GM23338 (cell line): Measurements from ENCODE around the gene EIF1B. TPM values are rescaled to one million over a fixed set of nuclear protein-coding genes. Genes with fewer than 3 reads are reported as not detected.

Experiments
- ATAC-seq: fragments of 200-7000 bp; cut with Tn5 transposase; 3 replicates; pipeline ENCODE4 v1.9.1; 2020
- DNase-seq: peaks from one replicate; pipeline ENCODE4 v3.0.0-alpha.2; 2015; ENCODE audit warnings: low spot score
- H2AFZ ChIP-seq: fragments of 200-600 bp; sonication (generic); 2 replicates; pipeline ENCODE4 v1.8.0; 2016; ENCODE audit warnings: antibody characterized with exemption, mild to moderate bottlenecking, moderate library complexity
- H3F3A ChIP-seq: fragments of 200-600 bp; sonication (generic); replicated peaks from 2 replicates; pipeline ENCODE4 v1.8.0; 2017; ENCODE audit warnings: antibody characterized with exemption, mixed run types, low read depth
- H3K27ac ChIP-seq: fragments of 200-600 bp; sonication (generic); 2 replicates; pipeline ENCODE4 v1.6.1; 2016; ENCODE audit warnings: low read depth
- H3K27me3 ChIP-seq: fragments of 200-600 bp; sonication (generic); 2 replicates; pipeline ENCODE4 v1.8.0; 2016; ENCODE audit warnings: mild to moderate bottlenecking, mixed run types, moderate library complexity; ENCODE audit not compliant: insufficient read depth
- H3K36me3 ChIP-seq: fragments of 200-600 bp; sonication (generic); 2 replicates; pipeline ENCODE4 v1.8.0; 2016; ENCODE audit warnings: mild to moderate bottlenecking; ENCODE audit not compliant: insufficient read depth
- H3K4me1 ChIP-seq: fragments of 200-600 bp; sonication (generic); 2 replicates; pipeline ENCODE4 v1.8.0; 2016; ENCODE audit warnings: mild to moderate bottlenecking, moderate library complexity; ENCODE audit not compliant: insufficient read depth
- H3K4me2 ChIP-seq: fragments of 200-600 bp; sonication (generic); 2 replicates; pipeline ENCODE4 v1.7.1; 2017; ENCODE audit warnings: mixed run types
- H3K4me3 ChIP-seq: fragments of 200-600 bp; sonication (generic); 2 replicates; pipeline ENCODE4 v1.6.1; 2016; ENCODE audit warnings: mixed run types
- H3K79me2 ChIP-seq: fragments of 200-600 bp; sonication (generic); replicated peaks from 2 replicates; pipeline ENCODE4 v1.8.0; 2017; ENCODE audit warnings: mild to moderate bottlenecking; ENCODE audit not compliant: insufficient read depth
- H3K9me2 ChIP-seq: fragments of 200-600 bp; sonication (generic); 2 replicates; pipeline ENCODE4 v1.8.0; 2017; ENCODE audit not compliant: insufficient read depth
- H4K20me1 ChIP-seq: fragments of 200-600 bp; sonication (generic); replicated peaks from 2 replicates; pipeline ENCODE4 v1.8.0; 2017; ENCODE audit warnings: mild to moderate bottlenecking; ENCODE audit not compliant: insufficient read depth
- H3K27ac Mint-ChIP-seq: 2 replicates; pipeline ENCODE4 v1.8.0; 2020; ENCODE audit warnings: inconsistent platforms, mild to moderate bottlenecking, moderate library complexity, mixed read lengths
- H3K27me3 Mint-ChIP-seq: 3 replicates; pipeline ENCODE4 v1.8.0; 2022; ENCODE audit warnings: low read depth, mild to moderate bottlenecking, moderate library complexity, mixed read lengths, inconsistent platforms; ENCODE audit not compliant: insufficient read depth, poor library complexity
- H3K36me3 Mint-ChIP-seq: 3 replicates; pipeline ENCODE4 v1.8.0; 2021; ENCODE audit warnings: low read depth, mild to moderate bottlenecking, inconsistent platforms, moderate library complexity, mixed read lengths
- H3K4me1 Mint-ChIP-seq: 3 replicates; pipeline ENCODE4 v1.8.0; 2020; ENCODE audit warnings: mild to moderate bottlenecking, inconsistent platforms, mixed read lengths
- H3K4me3 Mint-ChIP-seq: 3 replicates; pipeline ENCODE4 v1.8.0; 2021; ENCODE audit warnings: moderate library complexity, mild to moderate bottlenecking, inconsistent platforms, mixed read lengths
- H3K9me3 Mint-ChIP-seq: 3 replicates; pipeline ENCODE4 v1.8.0; 2020; ENCODE audit warnings: moderate library complexity, mild to moderate bottlenecking, inconsistent platforms, mixed read lengths
- CREB1 ChIP-seq: fragments of 250-450 bp; sonication (Bioruptor Pico); IDR thresholded peaks from 2 replicates; pipeline ENCODE4 v1.5.0; 2020; ENCODE audit warnings: low read depth, mild to moderate bottlenecking, moderate library complexity
- ETS1 ChIP-seq: IDR thresholded peaks from 2 replicates; pipeline ENCODE4 v1.6.1; 2016; ENCODE audit warnings: antibody characterized with exemption
- EZH2 ChIP-seq: fragments of 200-600 bp; sonication (generic); IDR thresholded peaks from one replicate; pipeline ENCODE4 v1.8.0; 2017; ENCODE audit warnings: antibody characterized with exemption, mild to moderate bottlenecking, low read depth; ENCODE audit not compliant: unreplicated experiment
- EZH2phosphoT487 ChIP-seq: fragments of 200-600 bp; sonication (generic); IDR thresholded peaks from one replicate; pipeline ENCODE4 v1.8.1; 2018; ENCODE audit warnings: antibody characterized with exemption; ENCODE audit not compliant: unreplicated experiment
- JUNB ChIP-seq: IDR thresholded peaks from one replicate; pipeline ENCODE4 v1.6.1; 2016; ENCODE audit warnings: antibody characterized with exemption; ENCODE audit not compliant: unreplicated experiment
- NANOG ChIP-seq: IDR thresholded peaks from 2 replicates; pipeline ENCODE4 v1.6.1; 2016; ENCODE audit warnings: antibody characterized with exemption, borderline replicate concordance
- POLR2AphosphoS5 ChIP-seq: IDR thresholded peaks from 2 replicates; pipeline ENCODE4 v1.6.1; 2016; ENCODE audit warnings: antibody characterized with exemption, low read depth
- STAT1 ChIP-seq: IDR thresholded peaks from one replicate; pipeline ENCODE4 v1.6.1; 2016; ENCODE audit warnings: antibody characterized with exemption; ENCODE audit not compliant: unreplicated experiment
- ZNF114 ChIP-seq: fragments of 250-450 bp; sonication (Bioruptor Pico); IDR thresholded peaks from 2 replicates; pipeline ENCODE4 v1.5.0; 2020; ENCODE audit warnings: mild to moderate bottlenecking, moderate library complexity
- ZNF331 ChIP-seq: fragments of 250-450 bp; sonication (Bioruptor Pico); IDR thresholded peaks from 2 replicates; pipeline ENCODE4 v1.5.0; 2020; ENCODE audit warnings: low read depth, mild to moderate bottlenecking, moderate library complexity
- polyA plus RNA-seq: library from polyadenylated mRNA; unstranded; fragments of >200 nt; fragmentation: Nextera tagmentation; extraction: Ambion mirVana; gene quantifications from 2 replicates; pipeline ENCODE4 v1.2.1, GENCODE V29; 2016
- total RNA-seq: library from RNA; depleted of rRNA; stranded (reverse); fragments of >200 nt; shearing (Covaris generic); gene quantifications from 2 replicates; pipeline ENCODE4 v1.2.3, GENCODE V29; 2014
- TF ChIP-seq, protein P1 (sequence below): fragments of 250-450 bp; sonication (Bioruptor Pico); IDR thresholded peaks from 2 replicates; pipeline ENCODE4 v1.5.0; 2020; ENCODE audit warnings: mild to moderate bottlenecking, moderate library complexity
- TF ChIP-seq, protein P2 (sequence below): IDR thresholded peaks from one replicate; pipeline ENCODE4 v1.6.1; 2018; ENCODE audit warnings: antibody characterized with exemption; ENCODE audit not compliant: unreplicated experiment

The EIF1B gene
- total and polyA plus RNA-seq, 2 experiments from 2014 or later: 24.4 to 229 TPM

GRCh38 chr3:40355410-40355809 lies 45.9 kb downstream of the EIF1B start:
- Histone ChIP-seq H3K36me3 (no peaks in the 10 kb centered on the region), H3K27me3 (no peaks in the 10 kb centered on the region)

DNA sequence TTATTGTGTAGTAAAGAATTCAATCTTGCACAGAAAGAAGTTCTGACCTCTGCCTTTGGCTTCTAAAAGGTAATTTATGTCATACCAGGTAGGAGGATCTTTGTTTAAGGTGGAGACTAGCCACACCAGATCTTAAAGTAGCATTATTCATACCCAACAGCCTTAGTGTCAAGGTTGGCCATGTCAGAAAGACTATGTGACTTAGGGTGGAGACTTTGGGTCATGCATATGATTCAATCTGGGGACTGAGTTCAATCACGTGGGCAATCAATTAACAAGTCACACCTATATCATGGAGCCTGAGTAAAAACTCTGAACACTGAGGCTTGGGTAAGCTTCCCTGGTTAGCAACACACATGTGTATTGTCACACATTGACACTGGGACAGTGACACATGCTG lies 48.9 kb downstream of the EIF1B start:
- H3K4me1 ChIP-seq: no peaks in the 10 kb centered on the region
- no peak overlapping the region for H3K4me3 Mint-ChIP-seq
- ATAC-seq (no peak), DNase-seq (no peak)
- no peaks in the 10 kb centered on the region for H3K79me2 ChIP-seq
- peaks cover 4% of the 10 kb centered on the region; the same call in 1 of the 3 replicates for H3K9me3 Mint-ChIP-seq
- no peaks in the 10 kb centered on the region for H3K27me3 ChIP-seq
- H3K27ac ChIP-seq: no peak overlapping the region
- no peaks in the 10 kb centered on the region for H3K36me3 Mint-ChIP-seq
- no peak overlapping the region for H3K4me2 ChIP-seq
- no peaks in the 10 kb centered on the region for H3K36me3 ChIP-seq
- no peak overlapping the region for H3K4me3 ChIP-seq
- no peaks in the 10 kb centered on the region; the same call in 1 of the 2 replicates for H3K9me2 ChIP-seq
- no peaks in the 10 kb centered on the region for H3F3A ChIP-seq
- no peaks in the 10 kb centered on the region for H3K4me1 Mint-ChIP-seq
- no peaks in the 10 kb centered on the region for H4K20me1 ChIP-seq
- peaks cover 1% of the 10 kb centered on the region for H3K27me3 Mint-ChIP-seq
- H2AFZ ChIP-seq: no peak overlapping the region
- no peak overlapping the region for H3K27ac Mint-ChIP-seq
- no peak for TF ChIP-seq POLR2AphosphoS5
- TF ChIP-seq, protein P1, sequence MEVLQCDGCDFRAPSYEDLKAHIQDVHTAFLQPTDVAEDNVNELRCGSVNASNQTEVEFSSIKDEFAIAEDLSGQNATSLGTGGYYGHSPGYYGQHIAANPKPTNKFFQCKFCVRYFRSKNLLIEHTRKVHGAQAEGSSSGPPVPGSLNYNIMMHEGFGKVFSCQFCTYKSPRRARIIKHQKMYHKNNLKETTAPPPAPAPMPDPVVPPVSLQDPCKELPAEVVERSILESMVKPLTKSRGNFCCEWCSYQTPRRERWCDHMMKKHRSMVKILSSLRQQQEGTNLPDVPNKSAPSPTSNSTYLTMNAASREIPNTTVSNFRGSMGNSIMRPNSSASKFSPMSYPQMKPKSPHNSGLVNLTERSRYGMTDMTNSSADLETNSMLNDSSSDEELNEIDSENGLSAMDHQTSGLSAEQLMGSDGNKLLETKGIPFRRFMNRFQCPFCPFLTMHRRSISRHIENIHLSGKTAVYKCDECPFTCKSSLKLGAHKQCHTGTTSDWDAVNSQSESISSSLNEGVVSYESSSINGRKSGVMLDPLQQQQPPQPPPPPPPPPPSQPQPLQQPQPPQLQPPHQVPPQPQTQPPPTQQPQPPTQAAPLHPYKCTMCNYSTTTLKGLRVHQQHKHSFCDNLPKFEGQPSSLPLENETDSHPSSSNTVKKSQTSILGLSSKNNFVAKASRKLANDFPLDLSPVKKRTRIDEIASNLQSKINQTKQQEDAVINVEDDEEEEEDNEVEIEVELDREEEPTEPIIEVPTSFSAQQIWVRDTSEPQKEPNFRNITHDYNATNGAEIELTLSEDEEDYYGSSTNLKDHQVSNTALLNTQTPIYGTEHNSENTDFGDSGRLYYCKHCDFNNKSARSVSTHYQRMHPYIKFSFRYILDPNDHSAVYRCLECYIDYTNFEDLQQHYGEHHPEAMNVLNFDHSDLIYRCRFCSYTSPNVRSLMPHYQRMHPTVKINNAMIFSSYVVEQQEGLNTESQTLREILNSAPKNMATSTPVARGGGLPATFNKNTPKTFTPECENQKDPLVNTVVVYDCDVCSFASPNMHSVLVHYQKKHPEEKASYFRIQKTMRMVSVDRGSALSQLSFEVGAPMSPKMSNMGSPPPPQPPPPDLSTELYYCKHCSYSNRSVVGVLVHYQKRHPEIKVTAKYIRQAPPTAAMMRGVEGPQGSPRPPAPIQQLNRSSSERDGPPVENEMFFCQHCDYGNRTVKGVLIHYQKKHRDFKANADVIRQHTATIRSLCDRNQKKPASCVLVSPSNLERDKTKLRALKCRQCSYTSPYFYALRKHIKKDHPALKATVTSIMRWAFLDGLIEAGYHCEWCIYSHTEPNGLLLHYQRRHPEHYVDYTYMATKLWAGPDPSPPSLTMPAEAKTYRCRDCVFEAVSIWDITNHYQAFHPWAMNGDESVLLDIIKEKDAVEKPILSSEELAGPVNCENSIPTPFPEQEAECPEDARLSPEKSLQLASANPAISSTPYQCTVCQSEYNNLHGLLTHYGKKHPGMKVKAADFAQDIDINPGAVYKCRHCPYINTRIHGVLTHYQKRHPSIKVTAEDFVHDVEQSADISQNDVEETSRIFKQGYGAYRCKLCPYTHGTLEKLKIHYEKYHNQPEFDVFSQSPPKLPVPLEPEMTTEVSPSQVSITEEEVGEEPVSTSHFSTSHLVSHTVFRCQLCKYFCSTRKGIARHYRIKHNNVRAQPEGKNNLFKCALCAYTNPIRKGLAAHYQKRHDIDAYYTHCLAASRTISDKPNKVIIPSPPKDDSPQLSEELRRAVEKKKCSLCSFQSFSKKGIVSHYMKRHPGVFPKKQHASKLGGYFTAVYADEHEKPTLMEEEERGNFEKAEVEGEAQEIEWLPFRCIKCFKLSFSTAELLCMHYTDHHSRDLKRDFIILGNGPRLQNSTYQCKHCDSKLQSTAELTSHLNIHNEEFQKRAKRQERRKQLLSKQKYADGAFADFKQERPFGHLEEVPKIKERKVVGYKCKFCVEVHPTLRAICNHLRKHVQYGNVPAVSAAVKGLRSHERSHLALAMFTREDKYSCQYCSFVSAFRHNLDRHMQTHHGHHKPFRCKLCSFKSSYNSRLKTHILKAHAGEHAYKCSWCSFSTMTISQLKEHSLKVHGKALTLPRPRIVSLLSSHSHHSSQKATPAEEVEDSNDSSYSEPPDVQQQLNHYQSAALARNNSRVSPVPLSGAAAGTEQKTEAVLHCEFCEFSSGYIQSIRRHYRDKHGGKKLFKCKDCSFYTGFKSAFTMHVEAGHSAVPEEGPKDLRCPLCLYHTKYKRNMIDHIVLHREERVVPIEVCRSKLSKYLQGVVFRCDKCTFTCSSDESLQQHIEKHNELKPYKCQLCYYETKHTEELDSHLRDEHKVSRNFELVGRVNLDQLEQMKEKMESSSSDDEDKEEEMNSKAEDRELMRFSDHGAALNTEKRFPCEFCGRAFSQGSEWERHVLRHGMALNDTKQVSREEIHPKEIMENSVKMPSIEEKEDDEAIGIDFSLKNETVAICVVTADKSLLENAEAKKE (CRISPR knock-in tag): no peak
- TF ChIP-seq CREB1 (CRISPR knock-in tag): no peak
- no peak for TF ChIP-seq STAT1
- TF ChIP-seq ZNF331 (CRISPR knock-in tag): no peak
- no peak for TF ChIP-seq JUNB
- TF ChIP-seq ZNF114: no peak
- TF ChIP-seq EZH2phosphoT487: no peak
- TF ChIP-seq, protein P2, sequence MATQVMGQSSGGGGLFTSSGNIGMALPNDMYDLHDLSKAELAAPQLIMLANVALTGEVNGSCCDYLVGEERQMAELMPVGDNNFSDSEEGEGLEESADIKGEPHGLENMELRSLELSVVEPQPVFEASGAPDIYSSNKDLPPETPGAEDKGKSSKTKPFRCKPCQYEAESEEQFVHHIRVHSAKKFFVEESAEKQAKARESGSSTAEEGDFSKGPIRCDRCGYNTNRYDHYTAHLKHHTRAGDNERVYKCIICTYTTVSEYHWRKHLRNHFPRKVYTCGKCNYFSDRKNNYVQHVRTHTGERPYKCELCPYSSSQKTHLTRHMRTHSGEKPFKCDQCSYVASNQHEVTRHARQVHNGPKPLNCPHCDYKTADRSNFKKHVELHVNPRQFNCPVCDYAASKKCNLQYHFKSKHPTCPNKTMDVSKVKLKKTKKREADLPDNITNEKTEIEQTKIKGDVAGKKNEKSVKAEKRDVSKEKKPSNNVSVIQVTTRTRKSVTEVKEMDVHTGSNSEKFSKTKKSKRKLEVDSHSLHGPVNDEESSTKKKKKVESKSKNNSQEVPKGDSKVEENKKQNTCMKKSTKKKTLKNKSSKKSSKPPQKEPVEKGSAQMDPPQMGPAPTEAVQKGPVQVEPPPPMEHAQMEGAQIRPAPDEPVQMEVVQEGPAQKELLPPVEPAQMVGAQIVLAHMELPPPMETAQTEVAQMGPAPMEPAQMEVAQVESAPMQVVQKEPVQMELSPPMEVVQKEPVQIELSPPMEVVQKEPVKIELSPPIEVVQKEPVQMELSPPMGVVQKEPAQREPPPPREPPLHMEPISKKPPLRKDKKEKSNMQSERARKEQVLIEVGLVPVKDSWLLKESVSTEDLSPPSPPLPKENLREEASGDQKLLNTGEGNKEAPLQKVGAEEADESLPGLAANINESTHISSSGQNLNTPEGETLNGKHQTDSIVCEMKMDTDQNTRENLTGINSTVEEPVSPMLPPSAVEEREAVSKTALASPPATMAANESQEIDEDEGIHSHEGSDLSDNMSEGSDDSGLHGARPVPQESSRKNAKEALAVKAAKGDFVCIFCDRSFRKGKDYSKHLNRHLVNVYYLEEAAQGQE: no peak
- no peak for TF ChIP-seq ETS1
- no peak for TF ChIP-seq NANOG
- no peak for TF ChIP-seq EZH2

More at GRCh38 chr3:40355410-40355809, 45.9 kb downstream of the EIF1B start:
- Histone ChIP-seq H3K79me2 (no peaks in the 10 kb centered on the region), H3K9me2 (peaks cover 7% of the 10 kb centered on the region; the same call in 1 of the 2 replicates), H2AFZ (no peak overlapping the region), H3F3A (no peaks in the 10 kb centered on the region), H3K4me1 (no peaks in the 10 kb centered on the region), H3K27ac (no peak overlapping the region), H4K20me1 (no peaks in the 10 kb centered on the region), H3K4me2 (no peak overlapping the region), H3K4me3 (no peak overlapping the region)
- H3K36me3 Mint-ChIP-seq: peaks cover 5% of the 10 kb centered on the region; the same call in 1 of the 3 replicates
- TF ChIP-seq STAT1 (no peak), ZNF114 (no peak), CREB1 (CRISPR knock-in tag) (no peak)
- H3K4me3 Mint-ChIP-seq: no peak overlapping the region
- peaks cover 17% of the 10 kb centered on the region for H3K9me3 Mint-ChIP-seq
- no peak overlapping the region for H3K27ac Mint-ChIP-seq
- ATAC-seq (no peak), DNase-seq (no peak)
- H3K27me3 Mint-ChIP-seq: peaks cover 3% of the 10 kb centered on the region
- H3K4me1 Mint-ChIP-seq: no peaks in the 10 kb centered on the region
